GM08714 (cell line): Measurements from ENCODE around the gene TBC1D20.

Experiments
- H3K4me3 ChIP-seq: fragments of 200-500 bp; sonication (Bioruptor generic); 2 replicates; pipeline ENCODE4 v1.5.1; 2014; ENCODE audit warnings: mild to moderate bottlenecking, low read length, inconsistent platforms
- ZNF274 ChIP-seq: IDR thresholded peaks from 2 replicates; pipeline ENCODE4 v1.6.1; 2012; ENCODE audit warnings: mild to moderate bottlenecking, low read depth, low read length

Gene TBC1D20

DNA sequence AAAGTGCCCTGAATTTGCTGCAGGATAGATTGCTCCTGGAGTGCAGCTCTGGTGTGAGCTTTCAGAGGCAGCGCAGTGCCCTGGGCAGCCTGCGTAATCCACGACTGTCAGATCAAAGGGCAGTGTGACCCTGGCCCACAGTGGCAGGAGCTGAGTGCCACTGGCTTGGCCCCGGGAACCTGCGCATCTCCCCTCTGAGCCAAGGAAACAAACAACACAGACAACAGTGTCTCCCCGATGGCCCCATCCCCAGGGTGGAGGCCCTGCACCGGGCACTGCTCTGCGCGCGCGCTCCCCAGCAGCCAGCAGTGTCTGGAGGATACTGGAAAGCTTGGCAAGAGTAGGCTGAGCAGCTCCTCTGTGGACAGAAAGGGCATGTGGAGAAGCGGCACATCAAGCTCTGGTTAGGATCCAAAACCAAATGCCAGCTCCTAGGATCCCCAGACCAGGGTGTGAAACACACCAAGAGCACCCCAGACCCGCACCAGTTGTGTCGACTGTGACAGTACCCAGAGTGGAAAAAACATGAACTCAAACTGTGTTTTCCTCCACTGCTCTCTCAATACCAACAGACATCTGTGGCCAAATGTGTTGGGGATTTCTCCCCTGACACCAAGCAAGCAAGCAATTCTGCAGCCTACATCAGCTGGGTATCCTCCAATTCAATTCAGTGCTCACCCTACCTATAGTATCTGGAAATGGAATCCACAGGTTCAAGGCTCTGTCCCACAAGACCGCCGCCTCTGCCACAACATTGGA, 27.5 kb downstream of the TBC1D20 start:
- no peak overlapping the region for H3K4me3 ChIP-seq
- no peak for TF ChIP-seq ZNF274

DNA sequence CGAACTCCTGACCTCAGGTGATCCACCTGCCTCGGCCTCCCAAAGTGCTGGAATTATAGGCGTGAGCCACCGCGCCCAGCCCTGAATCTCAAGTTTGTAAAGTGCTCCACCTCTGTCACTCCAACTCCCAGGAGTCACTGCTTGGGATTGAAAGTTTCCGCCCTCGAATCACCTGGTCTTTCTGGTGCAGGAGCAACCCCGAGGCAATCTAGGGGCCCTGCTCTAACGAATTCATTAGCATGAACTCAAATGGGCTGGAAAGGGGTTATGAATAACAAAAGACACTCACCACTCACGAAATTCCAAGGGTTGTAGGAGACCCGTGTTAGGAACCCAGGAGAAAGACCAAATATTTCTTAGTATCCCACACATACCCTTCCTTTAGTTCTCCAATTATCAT, 28.1 kb downstream of the TBC1D20 start:
- TF ChIP-seq ZNF274 = no peak
- no peak overlapping the region for H3K4me3 ChIP-seq

DNA sequence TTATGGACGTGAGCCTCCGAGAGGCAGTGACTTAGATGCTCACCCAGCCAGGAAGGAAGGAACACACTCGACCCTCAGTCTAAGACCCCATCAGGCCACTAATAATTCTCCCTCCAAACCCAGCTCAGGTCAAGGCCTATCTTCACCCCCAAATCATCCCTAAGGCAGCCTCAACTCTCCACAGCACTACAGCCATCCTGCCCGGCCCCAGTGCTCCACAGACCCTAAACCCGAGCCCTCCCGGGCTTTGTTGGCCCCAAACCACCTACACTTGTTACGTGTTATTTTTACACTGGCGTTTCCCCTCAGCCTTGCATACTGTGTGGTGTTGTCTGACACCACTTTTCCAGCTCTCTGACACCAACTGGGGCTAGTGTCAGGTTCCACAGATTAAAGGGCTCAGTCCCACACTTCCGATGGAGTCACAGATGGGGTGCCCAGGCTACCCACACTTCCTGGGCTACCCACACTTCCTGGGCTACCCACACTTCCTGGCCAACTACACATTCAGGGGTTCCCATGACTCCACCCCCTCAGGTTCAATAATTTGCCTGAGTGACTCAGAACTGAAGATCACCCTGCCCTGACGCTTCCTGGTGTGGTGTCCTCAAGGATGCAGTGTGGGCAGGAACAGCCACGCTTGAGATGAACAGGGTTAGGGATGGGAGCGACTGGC, 28.9 kb downstream of the TBC1D20 start:
- TF ChIP-seq ZNF274 = no peak
- H3K4me3 ChIP-seq = no peak overlapping the region

DNA sequence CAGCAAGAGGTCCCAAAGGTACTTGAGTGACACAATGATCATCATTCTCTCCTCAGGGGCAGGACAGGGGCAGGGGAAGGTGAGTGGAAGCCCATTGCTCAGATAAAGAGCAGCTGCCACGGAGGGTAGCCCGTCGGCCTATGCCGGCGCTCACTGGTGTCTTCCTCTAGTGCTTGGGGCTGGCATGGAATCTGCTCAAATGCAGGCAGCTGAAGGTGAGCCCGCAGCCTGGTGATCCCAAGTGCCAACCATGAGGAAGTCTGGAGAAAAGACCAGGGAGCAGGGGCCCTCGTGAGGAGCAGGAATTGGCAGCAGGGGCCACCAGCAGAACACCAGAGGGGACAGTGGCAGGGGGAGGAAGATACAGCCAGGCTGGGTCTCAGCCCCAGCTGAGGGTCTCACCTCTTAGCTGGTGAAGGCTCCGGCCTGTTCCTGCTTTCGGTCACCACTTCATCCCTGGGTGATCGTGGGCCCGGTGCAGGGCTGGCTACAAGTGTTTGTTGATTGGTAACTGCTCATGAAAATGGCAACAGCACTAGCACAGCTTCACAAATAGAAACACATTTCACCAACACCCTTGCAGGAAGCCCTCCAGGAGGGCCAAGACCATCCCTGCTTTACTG, 29.5 kb downstream of the TBC1D20 start:
- H3K4me3 ChIP-seq = no peak overlapping the region
- no peak for TF ChIP-seq ZNF274

DNA sequence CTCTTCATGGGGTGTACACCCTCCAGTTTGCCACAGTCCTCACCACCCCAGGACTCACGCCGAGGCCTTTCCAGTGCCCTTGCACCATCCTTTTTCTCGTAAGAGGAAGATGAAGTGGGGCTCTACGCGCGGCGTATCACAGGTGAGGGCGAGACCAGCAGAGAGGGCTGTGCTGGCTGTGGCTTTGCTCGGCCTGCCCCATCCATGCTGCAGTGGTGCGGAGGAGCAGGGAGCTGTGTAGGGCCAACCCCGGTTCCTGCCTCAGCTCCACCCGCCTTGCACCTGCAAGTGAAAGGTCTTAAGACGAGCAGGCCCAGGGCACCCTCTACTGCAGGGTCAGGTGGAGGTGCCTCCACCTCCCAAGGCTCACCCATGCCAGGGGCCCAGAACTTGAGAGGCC, 30.1 kb downstream of the TBC1D20 start:
- no peak overlapping the region for H3K4me3 ChIP-seq
- TF ChIP-seq ZNF274 = no peak

GRCh38 chr20:431012-431904, 31.1 kb downstream of the TBC1D20 start:
- no peak for TF ChIP-seq ZNF274
- no peak overlapping the region for H3K4me3 ChIP-seq

- TF ChIP-seq ZNF274 = no peak
- H3K4me3 ChIP-seq = no peak overlapping the region
These were observed 32.0 kb downstream of the TBC1D20 start for GRCh38 chr20:430091-430999.

DNA sequence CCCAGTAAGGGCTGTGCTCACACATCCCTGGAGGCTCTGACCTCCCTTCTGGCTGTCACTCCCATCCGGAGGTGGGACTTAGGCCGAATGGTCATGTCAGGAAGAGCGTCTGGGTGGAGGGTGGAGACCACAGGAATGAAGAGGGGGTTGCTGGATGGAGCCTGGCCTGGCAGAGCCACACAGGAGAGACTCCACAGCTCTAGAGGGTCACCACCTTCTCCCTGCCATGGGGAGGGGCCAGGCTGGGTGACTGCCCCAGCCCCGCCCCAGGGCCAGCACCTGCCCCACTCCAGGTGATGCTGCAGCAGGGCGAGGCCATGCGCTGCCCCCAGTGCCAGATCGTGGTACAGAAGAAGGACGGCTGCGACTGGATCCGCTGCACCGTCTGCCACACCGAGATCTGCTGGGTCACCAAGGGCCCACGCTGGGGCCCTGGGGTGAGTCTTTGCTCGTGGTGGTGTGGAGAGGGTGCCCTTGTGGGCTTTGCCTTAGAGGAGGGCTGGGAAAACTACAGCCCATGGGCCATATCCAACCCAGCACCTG, 33.6 kb downstream of the TBC1D20 start:
- no peak overlapping the region for H3K4me3 ChIP-seq
- TF ChIP-seq ZNF274 = no peak

DNA sequence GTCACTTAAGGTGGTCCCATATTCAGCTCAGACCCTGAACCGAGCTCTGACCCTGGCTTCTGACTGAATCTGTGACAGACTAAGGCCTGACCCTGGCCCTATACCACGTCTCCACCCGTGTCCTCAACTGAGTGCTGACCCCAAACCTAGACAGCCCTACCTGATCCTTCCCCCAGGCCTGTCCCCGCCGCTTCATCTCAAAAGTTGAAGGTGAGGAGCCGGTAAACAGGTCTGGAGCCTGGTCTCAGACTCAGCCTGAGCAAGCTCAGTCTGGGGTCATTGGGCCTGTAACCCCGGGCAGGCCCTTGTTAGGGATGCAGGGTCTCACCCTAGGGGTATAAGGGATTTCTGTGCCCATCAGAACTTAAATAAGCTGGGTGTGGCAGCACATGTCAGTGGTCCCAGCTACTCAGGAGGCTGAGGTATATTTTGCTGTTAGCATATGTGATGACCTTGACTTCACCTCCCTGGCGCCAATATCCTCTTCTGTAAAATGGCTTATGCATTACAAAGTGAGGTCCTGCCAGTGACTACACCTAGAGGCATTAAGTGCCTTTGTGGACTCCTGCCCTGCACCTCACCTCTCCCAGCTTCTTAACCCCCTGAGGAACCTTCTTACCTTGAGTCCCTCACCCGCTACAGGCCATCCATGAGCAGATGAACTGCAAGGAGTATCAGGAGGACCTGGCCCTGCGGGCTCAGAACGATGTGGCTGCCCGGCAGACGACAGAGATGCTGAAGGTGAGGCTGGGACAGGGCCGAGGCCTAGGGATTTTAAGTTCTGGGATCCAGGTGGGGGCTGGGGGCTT, 34.3 kb downstream of the TBC1D20 start:
- no peak for TF ChIP-seq ZNF274

DNA sequence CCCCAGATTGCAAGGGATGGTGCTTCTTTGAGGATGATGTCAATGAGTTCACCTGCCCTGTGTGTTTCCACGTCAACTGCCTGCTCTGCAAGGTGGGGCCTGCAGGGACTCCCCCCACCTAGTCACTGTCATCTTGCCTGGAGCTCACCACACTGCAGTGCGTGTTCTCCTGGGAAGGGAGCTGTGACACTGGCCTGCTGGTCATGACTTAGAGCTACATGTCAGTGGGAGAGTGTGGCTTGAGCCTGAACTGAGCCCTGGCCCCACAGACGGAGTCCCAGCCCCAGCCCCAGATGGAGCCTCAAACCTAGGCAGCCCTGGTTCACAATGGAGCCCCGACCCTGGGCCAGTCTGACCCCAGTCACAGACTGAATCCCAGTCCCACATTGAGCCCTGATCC, 34.9 kb downstream of the TBC1D20 start:
- no peak overlapping the region for H3K4me3 ChIP-seq
- TF ChIP-seq ZNF274 = no peak

More for the DNA sequence above, 34.3 kb downstream of the TBC1D20 start:
- no peak overlapping the region for H3K4me3 ChIP-seq

DNA sequence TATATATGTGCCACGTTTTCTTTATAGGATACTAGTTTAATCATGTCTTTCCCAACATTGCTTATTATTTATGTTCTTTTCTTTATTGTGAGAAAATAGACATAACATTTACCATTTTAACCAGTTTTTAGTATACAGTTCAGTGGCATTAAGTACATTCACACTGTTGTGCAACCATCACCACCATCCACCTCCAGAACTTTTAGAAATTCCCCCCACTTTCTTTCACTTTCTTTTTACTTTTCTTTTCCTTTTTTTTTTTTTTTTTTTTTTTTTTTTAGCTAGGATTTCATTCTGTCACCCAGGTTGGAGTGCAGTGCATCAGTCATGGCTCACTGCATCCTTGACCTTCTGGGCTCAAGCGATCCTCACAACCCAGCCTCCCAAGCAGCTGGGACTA, 35.8 kb downstream of the TBC1D20 start:
- no peak for TF ChIP-seq ZNF274
- H3K4me3 ChIP-seq = no peak overlapping the region

- TF ChIP-seq ZNF274 = no peak
These were observed 40.6 kb downstream of the TBC1D20 start for GRCh38 chr20:421685-422250.

More at GRCh38 chr20:421685-422250, 40.6 kb downstream of the TBC1D20 start:
- no peak overlapping the region for H3K4me3 ChIP-seq
